Nephron (organoid): ENCODE results near the gene COL24A1.

Experiments used
- H3K27ac Mint-ChIP-seq, 3 experiments: 2 replicates each; pipeline ENCODE4 v1.8.0; 2020; ENCODE audit warnings: mixed read lengths in 3 of 3, mild to moderate bottlenecking in 2 of 3, moderate library complexity in 1 of 3
- H3K27me3 Mint-ChIP-seq: 2 replicates; pipeline ENCODE4 v1.8.0; 2021; ENCODE audit warnings: low read depth, mild to moderate bottlenecking, moderate library complexity, mixed read lengths
- H3K36me3 Mint-ChIP-seq: 2 replicates; pipeline ENCODE4 v1.8.0; 2020; ENCODE audit warnings: low read depth, mixed read lengths
- H3K4me1 Mint-ChIP-seq: 2 replicates; pipeline ENCODE4 v1.8.0; 2020; ENCODE audit warnings: mixed read lengths
- H3K4me3 Mint-ChIP-seq, 3 experiments: 2 replicates each; pipeline ENCODE4 v1.8.0; 2020; ENCODE audit warnings: mild to moderate bottlenecking in 3 of 3, mixed read lengths in 3 of 3, moderate library complexity in 2 of 3
- H3K9me3 Mint-ChIP-seq: 2 replicates; pipeline ENCODE4 v1.8.0; 2020; ENCODE audit warnings: mixed read lengths
- CTCF ChIP-seq, 3 experiments: fragments of 200-600 bp; sonication (generic); IDR thresholded peaks; one replicate each; pipeline ENCODE4 v1.5.0; 2021; ENCODE audit warnings: antibody characterized with exemption in 3 of 3; ENCODE audit not compliant: unreplicated experiment in 3 of 3

COL24A1 gene

GRCh38 chr1:86155807-86156565, 586 bp downstream of the COL24A1 start:
- no peak for TF ChIP-seq CTCF (IDR thresholded peaks at IDR 0.05; ENCODE audit: unreplicated experiment in 3 of 3)
- Mint-ChIP-seq H3K9me3 (no peaks in the 10 kb centered on the region), H3K4me3 (peak overlapping the region; percentile 81 to 87 (median 85)), H3K4me1 (peaks cover 13% of the 10 kb centered on the region), H3K27ac (peak overlapping the region; percentile 12 to 26 (median 15)), H3K36me3 (no peaks in the 10 kb centered on the region), H3K27me3 (peaks cover 46% of the 10 kb centered on the region)

- Mint-ChIP-seq H3K4me3 (peak overlapping the region; percentile 81 to 87 (median 85)), H3K36me3 (no peaks in the 10 kb centered on the region), H3K27ac (peak overlapping the region in 2 of 3 experiments; percentile 22 to 31), H3K9me3 (no peaks in the 10 kb centered on the region), H3K4me1 (peaks cover 13% of the 10 kb centered on the region), H3K27me3 (peaks cover 46% of the 10 kb centered on the region)
- TF ChIP-seq CTCF (IDR thresholded peaks at IDR 0.05; ENCODE audit: unreplicated experiment in 3 of 3): no peak
Measured at GRCh38 chr1:86155051-86155806, 1.3 kb downstream of the COL24A1 start.

- H3K9me3 Mint-ChIP-seq: no peaks in the 10 kb centered on the region
- no peak for TF ChIP-seq CTCF (IDR thresholded peaks at IDR 0.05; ENCODE audit: unreplicated experiment in 3 of 3)
- no peaks in the 10 kb centered on the region for H3K36me3 Mint-ChIP-seq
- peaks cover 13% of the 10 kb centered on the region for H3K4me1 Mint-ChIP-seq
- H3K4me3 Mint-ChIP-seq: peak overlapping the region; percentile 55 to 81 (median 81)
- H3K27me3 Mint-ChIP-seq: peaks cover 46% of the 10 kb centered on the region
- peak overlapping the region in 1 of 3 experiments; percentile 22 for H3K27ac Mint-ChIP-seq
Measured at GRCh38 chr1:86154571-86155050, 2.0 kb downstream of the COL24A1 start.

GRCh38 chr1:86153836-86154235, 2.7 kb downstream of the COL24A1 start:
- Mint-ChIP-seq H3K4me1 (peaks cover 13% of the 10 kb centered on the region), H3K27ac (no peak overlapping the region), H3K36me3 (no peaks in the 10 kb centered on the region), H3K27me3 (peaks cover 46% of the 10 kb centered on the region), H3K4me3 (no peak overlapping the region), H3K9me3 (peaks cover 4% of the 10 kb centered on the region)
- no peak for TF ChIP-seq CTCF (IDR thresholded peaks at IDR 0.05; ENCODE audit: unreplicated experiment in 3 of 3)

- no peak for TF ChIP-seq CTCF (IDR thresholded peaks at IDR 0.05; ENCODE audit: unreplicated experiment in 3 of 3)
- peaks cover 13% of the 10 kb centered on the region for H3K4me1 Mint-ChIP-seq
- no peak overlapping the region for H3K4me3 Mint-ChIP-seq
- H3K27ac Mint-ChIP-seq: no peak overlapping the region
- H3K9me3 Mint-ChIP-seq: peaks cover 4% of the 10 kb centered on the region
- peaks cover 46% of the 10 kb centered on the region for H3K27me3 Mint-ChIP-seq
- no peaks in the 10 kb centered on the region for H3K36me3 Mint-ChIP-seq
Measured at GRCh38 chr1:86152887-86153286, 3.7 kb downstream of the COL24A1 start.
